Activated CD4-positive, alpha-beta T cell treated with anti-CD3 and anti-CD28 coated beads for 4 hours (primary cell): Measurements from ENCODE around the gene EHF.
"Not testable (repeated sequence)": the region's sequence is repeated elsewhere in the genome, so short reads cannot be mapped to it uniquely, and the experiment has no call there.

Source experiments
- DNase-seq, 2 donors: peaks; one replicate each; pipeline ENCODE4 v3.0.0-alpha.2; 2020

Gene EHF

DNA sequence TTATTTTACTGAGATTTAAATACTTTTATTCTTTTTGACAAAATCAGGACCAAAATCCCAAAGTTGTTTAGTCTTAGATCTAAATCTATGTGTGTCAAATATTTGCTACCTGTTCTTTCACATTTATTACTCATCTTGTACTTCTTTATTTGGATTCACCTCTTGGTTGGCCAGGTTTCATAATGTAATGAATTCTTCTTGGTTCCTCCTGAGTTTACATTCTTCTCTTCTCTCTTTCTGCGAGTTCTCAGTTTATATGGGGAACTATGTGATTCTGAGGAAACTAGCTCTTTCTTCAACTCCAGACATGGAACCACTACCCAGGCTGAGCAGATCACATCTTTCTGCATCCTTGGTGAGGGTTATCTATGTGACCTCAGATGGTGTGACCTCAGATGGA is 50.2 kb downstream of the EHF start:
- DNase-seq = no peak

DNA sequence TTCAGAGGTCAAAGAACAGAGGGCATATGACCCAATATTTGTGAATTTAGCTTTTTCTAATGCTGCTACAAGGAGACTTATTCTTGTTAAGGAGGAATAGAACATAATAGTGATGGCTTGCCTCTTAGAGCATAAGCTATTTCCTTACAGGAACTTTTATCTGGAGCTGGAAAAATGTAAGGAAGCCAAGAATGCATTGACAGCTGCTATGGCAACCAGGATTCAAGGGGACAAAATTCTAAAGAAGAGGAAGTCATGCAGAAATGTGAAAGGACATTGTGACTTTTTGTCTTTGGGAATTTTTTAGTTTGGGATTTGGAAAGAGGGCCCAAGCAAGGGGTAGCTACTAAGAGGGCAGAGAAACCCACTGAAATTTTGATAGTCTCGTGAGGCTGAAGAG is 51.1 kb downstream of the EHF start:
- DNase-seq = no peak

DNA sequence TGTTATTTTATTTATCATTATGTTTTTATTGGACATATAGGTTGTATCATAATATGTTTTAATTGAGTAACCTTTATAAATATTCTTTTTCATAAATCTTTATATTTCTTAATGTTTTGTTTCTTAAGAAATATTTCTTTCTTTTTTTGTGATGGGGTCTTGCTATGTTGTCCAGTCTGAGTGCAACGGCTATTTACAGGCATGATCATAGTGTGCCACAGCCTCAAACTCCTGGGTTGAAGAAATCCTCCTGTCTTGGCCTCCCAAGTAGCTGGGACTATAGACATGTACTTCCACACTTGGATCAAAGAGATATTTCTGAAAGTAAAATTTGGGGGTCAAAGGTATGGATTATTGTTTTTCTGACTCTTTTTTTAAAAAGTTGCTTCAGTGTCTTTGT is 53.1 kb downstream of the EHF start:
- no peak for DNase-seq

DNA sequence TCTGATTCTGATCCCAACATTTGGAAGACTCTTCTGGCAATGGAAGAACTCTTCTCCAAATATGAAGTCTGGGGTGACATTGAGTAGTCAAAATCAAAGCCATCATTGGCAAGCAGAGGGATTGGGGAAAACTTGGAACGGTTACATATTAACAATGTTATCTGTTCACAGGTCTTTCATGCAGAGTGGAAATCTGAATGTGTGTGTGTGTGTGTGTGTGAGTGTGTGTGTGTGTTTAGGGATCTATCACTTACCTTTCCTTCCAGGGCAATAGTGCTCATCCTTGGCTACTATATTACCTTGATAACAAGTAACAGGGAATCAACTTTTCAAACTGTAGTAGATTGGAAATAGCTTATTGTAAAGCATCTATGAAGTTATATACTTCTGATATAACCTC is 55.3 kb downstream of the EHF start:
- no peak for DNase-seq

DNA sequence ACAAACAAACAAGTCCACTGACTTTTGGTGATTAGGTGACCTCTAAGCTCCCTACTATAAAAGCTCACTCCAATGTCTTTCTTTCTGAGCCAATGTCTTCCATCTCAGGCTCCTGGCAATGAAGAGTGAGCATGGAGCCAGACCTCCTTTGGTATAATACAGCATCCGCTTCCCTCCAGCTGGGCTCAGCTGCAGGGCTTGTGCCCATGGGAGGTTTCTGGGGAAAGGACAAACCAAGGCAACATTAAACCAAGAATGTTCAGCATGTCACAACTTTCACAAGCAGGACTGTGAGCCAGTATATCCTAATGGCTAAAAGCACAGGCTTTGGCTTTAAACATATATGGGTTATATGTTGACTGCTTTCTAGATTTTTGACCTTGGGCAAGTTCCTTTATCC is 58.8 kb downstream of the EHF start:
- no peak for DNase-seq

DNA sequence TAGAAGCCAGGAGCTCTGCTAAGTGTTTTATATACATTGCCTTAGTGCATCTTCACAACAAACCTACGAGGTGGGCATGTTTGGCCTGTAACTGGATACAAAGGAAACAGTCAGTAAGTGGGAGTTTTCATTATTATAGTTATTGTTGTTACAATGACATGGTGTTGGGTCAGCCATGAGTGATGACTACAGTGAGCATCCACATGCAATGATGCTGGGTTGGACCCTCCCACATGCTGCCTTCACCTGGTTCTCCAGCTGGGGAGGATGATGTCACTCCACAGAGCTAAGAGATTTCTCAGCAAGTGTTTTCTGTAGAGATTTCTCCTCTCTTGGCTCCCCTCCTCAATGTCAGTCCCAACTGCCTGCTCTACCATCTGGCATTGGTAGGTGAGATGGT is 59.3 kb downstream of the EHF start:
- DNase-seq = no peak

DNA sequence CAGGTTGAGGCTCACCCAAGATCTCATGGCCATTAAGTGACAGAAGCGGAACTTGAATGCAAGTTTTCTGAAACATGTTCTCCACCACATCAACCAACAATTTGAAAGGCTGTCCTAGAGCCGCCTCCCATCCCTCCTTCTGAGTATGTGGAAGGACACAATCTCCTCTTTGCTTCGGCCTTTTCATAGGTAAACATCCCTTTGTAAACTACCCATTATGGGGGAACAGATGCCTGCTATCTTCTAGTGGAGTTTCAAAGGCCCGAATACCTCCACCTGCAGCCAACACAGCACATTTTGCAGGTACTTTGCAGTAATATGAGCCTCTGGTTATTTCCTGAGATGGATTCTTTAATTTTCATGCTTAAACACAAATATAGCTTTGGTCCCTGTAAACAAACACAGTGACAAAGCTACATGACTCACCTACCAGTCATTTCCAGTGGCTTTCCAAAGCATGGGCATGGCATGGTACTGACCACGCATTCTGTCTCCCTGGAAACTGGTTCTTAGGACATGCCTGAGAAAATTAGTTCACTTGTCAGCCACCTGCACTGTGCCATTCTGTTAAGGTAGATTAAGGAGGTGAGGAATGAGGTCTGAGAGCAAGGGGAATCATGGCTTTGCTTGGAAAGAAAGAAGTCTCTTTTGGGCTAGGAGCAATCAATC is 60.2 kb downstream of the EHF start:
- DNase-seq = no peak

DNA sequence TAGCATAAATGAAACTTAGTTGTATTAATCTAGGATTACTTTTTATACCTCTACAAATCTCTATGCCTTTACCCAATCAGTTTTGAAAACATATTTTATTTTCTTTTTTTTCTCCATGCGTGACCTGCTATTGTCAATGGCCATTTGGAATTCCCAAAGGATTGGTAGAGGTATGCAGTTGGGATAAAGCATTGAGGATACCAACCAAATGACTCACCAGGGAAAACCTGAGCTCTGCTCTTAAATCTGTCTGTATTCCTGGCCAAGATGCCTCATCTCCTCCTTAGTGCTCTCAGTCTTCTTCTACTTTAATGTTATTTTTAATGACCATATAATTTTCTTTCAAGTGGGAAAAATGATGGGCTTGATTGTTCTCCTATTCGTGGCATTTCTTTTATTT is 61.9 kb downstream of the EHF start:
- DNase-seq = no peak

DNA sequence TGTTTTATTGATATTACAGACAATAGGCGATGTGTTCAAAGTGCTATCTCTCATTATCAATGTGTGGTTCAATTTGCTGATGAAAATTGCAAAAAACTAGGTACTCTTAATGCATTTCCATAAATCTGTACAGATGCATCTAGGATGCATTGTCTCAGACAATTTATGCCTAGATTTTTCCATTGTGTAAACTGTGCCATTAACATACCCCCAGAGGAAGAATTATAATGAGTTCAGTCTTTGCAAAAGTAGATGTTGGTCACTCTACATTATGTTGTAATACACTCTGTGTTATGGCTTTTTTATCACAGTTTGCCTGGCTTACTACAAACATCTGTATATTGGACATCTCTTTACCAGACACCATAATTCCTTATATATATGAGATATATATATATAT is 62.5 kb downstream of the EHF start:
- no peak for DNase-seq

DNA sequence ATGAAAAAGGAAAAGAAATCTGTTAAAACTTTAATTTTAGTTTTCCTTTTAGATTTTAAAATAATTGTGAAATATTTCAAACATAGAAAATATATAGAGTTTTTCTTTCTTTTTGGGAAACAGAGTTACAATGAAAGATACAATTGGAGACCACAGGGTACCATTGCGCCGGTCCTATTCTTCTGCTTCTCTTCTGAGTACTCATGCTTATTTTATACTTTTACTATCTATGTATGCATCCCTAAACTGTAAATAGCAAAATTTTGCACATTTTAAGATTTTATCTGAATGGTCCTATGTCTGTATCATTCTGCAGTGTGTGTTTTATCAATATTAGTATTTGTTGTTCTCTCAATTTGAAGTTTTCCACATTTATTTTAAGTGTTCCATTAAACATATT is 65.0 kb downstream of the EHF start:
- no peak for DNase-seq

DNA sequence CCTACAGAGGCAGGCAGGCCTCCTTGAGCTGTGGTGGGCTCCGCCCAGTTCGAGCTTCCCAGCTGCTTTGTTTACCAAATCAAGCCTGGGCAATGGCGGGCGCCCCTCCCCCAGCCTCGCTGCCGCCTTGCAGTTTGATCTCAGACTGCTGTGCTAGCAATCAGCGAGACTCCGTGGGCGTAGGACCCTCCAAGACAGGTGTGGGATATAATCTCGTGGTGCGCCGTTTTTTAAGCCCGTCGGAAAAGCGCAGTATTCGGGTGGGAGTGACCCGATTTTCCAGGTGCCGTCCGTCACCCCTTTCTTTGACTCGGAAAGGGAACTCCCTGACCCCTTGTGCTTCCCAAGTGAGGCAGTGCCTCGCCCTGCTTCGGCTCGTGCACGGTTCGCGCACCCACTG is 71.4 kb downstream of the EHF start:
- DNase-seq = not testable (repeated sequence)

DNA sequence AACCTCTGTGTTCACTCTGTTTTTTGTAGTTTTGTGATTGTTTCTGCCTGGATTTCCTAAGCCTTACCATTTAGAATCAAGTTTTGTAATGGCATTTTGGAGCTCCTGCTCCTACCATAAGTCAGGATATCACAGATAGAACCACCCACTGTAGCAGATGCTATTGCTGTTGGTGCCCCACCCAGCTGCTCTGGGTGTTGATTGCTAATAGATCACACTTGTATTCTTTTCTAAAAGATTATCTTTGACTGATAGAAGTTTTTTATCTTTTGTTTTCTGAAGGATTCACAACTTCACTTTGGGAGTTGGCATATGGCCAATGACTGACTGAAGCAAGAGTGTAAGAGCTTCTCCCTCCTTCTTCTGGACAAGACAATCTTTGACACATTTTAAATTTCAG is 76.0 kb downstream of the EHF start:
- no peak for DNase-seq

DNA sequence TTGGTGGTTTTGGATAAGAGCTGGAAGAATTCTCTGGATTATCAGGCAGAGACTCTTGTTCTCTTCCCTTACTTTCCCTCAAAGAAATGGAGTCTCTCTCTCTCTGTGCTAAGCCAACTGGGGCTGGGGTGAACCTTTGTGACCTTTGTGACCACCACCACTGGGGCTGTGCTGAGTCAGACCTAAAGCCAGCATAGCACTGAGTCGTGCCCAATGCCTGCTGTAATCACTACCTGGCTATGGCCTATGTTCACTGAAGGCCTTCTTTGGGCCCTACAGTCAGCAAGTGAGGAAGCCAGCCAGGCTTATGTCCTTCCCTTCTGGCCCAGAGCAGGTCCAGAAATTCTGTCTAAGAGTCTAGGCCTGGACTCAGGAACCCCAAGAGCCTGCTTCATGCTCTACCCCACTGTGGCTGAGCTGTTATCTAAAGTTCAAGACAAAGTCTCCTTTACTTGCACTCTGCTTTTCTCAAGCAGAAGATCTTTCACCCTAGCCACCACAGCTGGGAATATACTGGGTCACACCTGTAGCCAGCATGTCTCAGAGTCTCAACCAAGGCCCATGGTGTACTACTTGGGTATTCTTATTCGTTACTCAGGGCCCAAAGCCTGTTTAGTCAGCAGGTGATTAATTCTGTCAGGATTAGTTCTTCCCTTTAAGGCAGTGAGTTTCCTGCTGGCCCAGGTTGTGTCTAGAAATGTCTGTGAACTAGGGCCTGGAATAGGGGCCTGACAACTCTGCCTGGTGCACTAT is 86.0 kb downstream of the EHF start:
- DNase-seq = no peak

DNA sequence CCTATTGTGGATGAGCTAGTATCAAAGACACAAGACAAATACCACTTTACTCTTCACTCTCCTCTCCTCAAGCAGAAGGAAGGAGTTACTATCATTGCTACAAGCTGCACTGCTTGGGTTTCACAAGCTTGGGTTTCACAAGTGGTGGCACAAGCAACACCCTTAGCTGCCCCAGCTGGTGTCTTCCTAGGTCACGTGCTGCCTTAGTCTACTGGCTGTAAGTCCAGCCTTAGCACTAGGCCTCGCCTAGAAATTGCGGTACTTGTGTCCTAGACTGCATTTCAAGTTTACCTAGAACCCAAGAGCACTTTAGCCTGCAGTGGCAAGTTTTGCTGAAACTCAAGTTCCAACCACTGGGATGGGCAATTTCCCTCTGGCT is 86.6 kb downstream of the EHF start:
- DNase-seq = no peak
